DMS 273 treated with DMSO at 0.1 percent for 48 hours (cell line): Measurements from ENCODE around the gene SH3TC2.

Experiments
- DNase-seq: peaks from one replicate; lab custom pipeline; 2025; lab: John Stamatoyannopoulos, UW

Gene SH3TC2

GRCh38 chr5:148999741-149000140 lies 63.1 kb downstream of the SH3TC2 start:
- DNase-seq, result no peak

- no peak for DNase-seq
These were observed 64.6 kb downstream of the SH3TC2 start for GRCh38 chr5:148998174-148998797.

- no peak for DNase-seq
These were observed 66.6 kb downstream of the SH3TC2 start for GRCh38 chr5:148996270-148996669.

- no peak for DNase-seq
These were observed 67.1 kb downstream of the SH3TC2 start for GRCh38 chr5:148995791-148996190.

- DNase-seq, result no peak
These were observed 69.5 kb downstream of the SH3TC2 start for GRCh38 chr5:148993283-148993936.

GRCh38 chr5:148992265-148992664 lies 70.6 kb downstream of the SH3TC2 start:
- no peak for DNase-seq

GRCh38 chr5:148991566-148991965 lies 71.3 kb downstream of the SH3TC2 start:
- DNase-seq, result no peak

- no peak for DNase-seq
These were observed 72.0 kb downstream of the SH3TC2 start for GRCh38 chr5:148990817-148991216.

GRCh38 chr5:148989567-148989966 lies 73.3 kb downstream of the SH3TC2 start:
- DNase-seq, result no peak

GRCh38 chr5:148988328-148988727 lies 74.5 kb downstream of the SH3TC2 start:
- DNase-seq, result no peak

- no peak for DNase-seq
These were observed 76.2 kb downstream of the SH3TC2 start for GRCh38 chr5:148986636-148987035.

- DNase-seq, result no peak
These were observed 78.5 kb downstream of the SH3TC2 start for GRCh38 chr5:148984345-148984744.

- no peak for DNase-seq
These were observed 81.5 kb downstream of the SH3TC2 start for GRCh38 chr5:148981353-148981752.

- no peak for DNase-seq
These were observed 82.1 kb downstream of the SH3TC2 start for GRCh38 chr5:148980731-148981130.

GRCh38 chr5:148979083-148979723 lies 83.7 kb downstream of the SH3TC2 start:
- DNase-seq, result no peak

- no peak for DNase-seq
These were observed 84.3 kb downstream of the SH3TC2 start for GRCh38 chr5:148978370-148979082.

- DNase-seq, result no peak
These were observed 86.1 kb downstream of the SH3TC2 start for GRCh38 chr5:148976569-148977381.

- no peak for DNase-seq
These were observed 88.1 kb downstream of the SH3TC2 start for GRCh38 chr5:148974642-148975327.

GRCh38 chr5:148973455-148973854 lies 89.4 kb downstream of the SH3TC2 start:
- DNase-seq, result no peak

- no peak for DNase-seq
These were observed 89.9 kb downstream of the SH3TC2 start for GRCh38 chr5:148972974-148973374.

GRCh38 chr5:148972396-148972795 lies 90.5 kb downstream of the SH3TC2 start:
- DNase-seq, result no peak
